Measurements from ENCODE around the gene CLVS2.
A peak's percentile ranks its signal among the peaks of the same experiment; 100 is the strongest.

GRCh38 chr6:123022975-123023374, 26.9 kb downstream of the CLVS2 start:
- no peak for TF ChIP-seq EGR1 (IDR thresholded peaks at IDR 0.05; ENCODE audit: low read depth in 2 of 2)
- no peak for TF ChIP-seq CTCF (IDR thresholded peaks at IDR 0.05; ENCODE audit: low read depth, low read length, missing input control)
- peak; percentile 95 for TF ChIP-seq REST (IDR thresholded peaks at IDR 0.05)
- TF ChIP-seq JUND (IDR thresholded peaks at IDR 0.05), result no peak
- no peak for TF ChIP-seq SP1 (IDR thresholded peaks at IDR 0.05)
- TF ChIP-seq ATF3 (IDR thresholded peaks at IDR 0.05), result no peak
- no peak for TF ChIP-seq TAF1 (conservative IDR thresholded peaks at IDR 0.05)
- no peak for TF ChIP-seq RAD21 (IDR thresholded peaks at IDR 0.05)
- no peak for TF ChIP-seq NR2F2 (IDR thresholded peaks at IDR 0.05)

Data from liver (tissue), 3 donors.